ENCODE results near the gene MUC5B. TPM values are rescaled to one million over a fixed set of nuclear protein-coding genes. Genes with fewer than 3 reads are reported as not detected.

MUC5B gene
- total and polyA plus RNA-seq, 4 donors: 0.17 to 0.95 (median 0.50) TPM; not detected in 1

GRCh38 chr11:1304380-1304779 lies 81.5 kb downstream of the MUC5B start (continued):
- TF ChIP-seq YY1 (IDR thresholded peaks at IDR 0.05) (peak; percentile 79), GABPA (IDR thresholded peaks at IDR 0.05 in 1 of 2, conservative IDR thresholded peaks at IDR 0.05 in 1 of 2) (no peak), CTCF (IDR thresholded peaks at IDR 0.05; ENCODE audit: low read depth, low read length, missing input control) (no peak)

DNA sequence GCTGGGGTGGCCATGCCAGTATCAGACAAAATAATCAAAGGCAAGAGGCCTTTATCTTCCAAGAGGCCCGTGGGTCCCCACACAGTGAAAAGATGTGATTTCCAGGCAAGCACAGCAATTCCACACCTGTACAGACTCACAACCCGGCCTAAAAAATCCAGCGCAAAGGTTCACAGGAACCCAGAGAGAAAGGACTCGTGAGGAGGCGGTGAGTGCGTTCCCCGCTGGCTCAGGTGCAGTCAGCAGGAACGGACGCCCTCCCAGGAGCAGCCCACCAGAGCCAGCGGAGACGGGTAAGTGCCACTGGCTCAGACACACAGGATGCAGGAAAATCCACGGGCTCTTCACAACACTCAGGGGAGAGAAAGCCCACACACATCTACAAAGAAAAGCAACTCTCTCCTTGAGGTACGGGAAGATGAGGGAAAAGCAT lies 82.2 kb downstream of the MUC5B start:
- peaks cover 28 to 86% (median 59%) of the 10 kb centered on the region in 4 donors for H3K4me1 ChIP-seq (ENCODE audit: control insufficient read depth in 4 of 4, insufficient read depth in 4 of 4, low read length in 3 of 4)
- 39% methylated on average over 13 of the region's 13 CpGs for WGBS

More for the DNA sequence above, 82.2 kb downstream of the MUC5B start:
- peak; percentile 34 for DNase-seq (ENCODE audit: low spot score)
- Histone ChIP-seq H3K27ac (ENCODE audit: low read depth in 1 of 2, low read length in 2 of 2) (peak overlapping the region; percentile 86 to 89), H3K9me3 (ENCODE audit: control insufficient read depth in 4 of 4, low read length in 3 of 4) (no peaks in the 10 kb centered on the region), H3K27me3 (ENCODE audit: control insufficient read depth in 4 of 4, insufficient read depth in 4 of 4, low read length in 3 of 4) (no peaks in the 10 kb centered on the region), H3K36me3 (ENCODE audit: control insufficient read depth in 4 of 4, insufficient read depth in 3 of 4, low read depth in 1 of 4, low read length in 3 of 4) (no peaks in the 10 kb centered on the region), H3K9ac (ENCODE audit: low read depth in 1 of 2, low read length in 2 of 2) (peak overlapping the region; percentile 61 to 91), H3K4me3 (ENCODE audit: low read depth in 1 of 3, low read length in 3 of 3) (peak overlapping the region; percentile 37 to 44 (median 43))
- TF ChIP-seq FOXA1 (IDR thresholded peaks at IDR 0.05): no peak
- no peak for TF ChIP-seq FOXA2 (IDR thresholded peaks at IDR 0.05)
- TF ChIP-seq RXRA (IDR thresholded peaks at IDR 0.05): no peak
- TF ChIP-seq REST (IDR thresholded peaks at IDR 0.05): no peak
- TF ChIP-seq HNF4G (IDR thresholded peaks at IDR 0.05): no peak
- no peak for TF ChIP-seq NR2F2 (IDR thresholded peaks at IDR 0.05)
- no peak for TF ChIP-seq GABPA (IDR thresholded peaks at IDR 0.05 in 1 of 2, conservative IDR thresholded peaks at IDR 0.05 in 1 of 2)
- TF ChIP-seq JUND (IDR thresholded peaks at IDR 0.05): no peak
- no peak for TF ChIP-seq CTCF (IDR thresholded peaks at IDR 0.05; ENCODE audit: low read depth, low read length, missing input control)
- no peak for TF ChIP-seq YY1 (IDR thresholded peaks at IDR 0.05)
- no peak for TF ChIP-seq MAX (IDR thresholded peaks at IDR 0.05)
- no peak for TF ChIP-seq ZBTB33 (IDR thresholded peaks at IDR 0.05)
- TF ChIP-seq RAD21 (IDR thresholded peaks at IDR 0.05): no peak
- TF ChIP-seq SP1 (IDR thresholded peaks at IDR 0.05): no peak

Measured in liver (tissue), 9 donors.